HG03108 (cell line): ENCODE data around the gene SLC25A51.

Experiments used
- ATAC-seq: cut with Tn5 transposase; IDR thresholded peaks from one replicate; pipeline ENCODE4 v1.9.1; 2021; ENCODE audit warnings: moderate library complexity; ENCODE audit not compliant: unreplicated experiment

SLC25A51 gene

GRCh38 chr9:37852222-37852621 lies 51.7 kb downstream of the SLC25A51 start:
- no peak for ATAC-seq

- no peak for ATAC-seq
Measured at GRCh38 chr9:37840560-37841194, 63.2 kb downstream of the SLC25A51 start.

DNA sequence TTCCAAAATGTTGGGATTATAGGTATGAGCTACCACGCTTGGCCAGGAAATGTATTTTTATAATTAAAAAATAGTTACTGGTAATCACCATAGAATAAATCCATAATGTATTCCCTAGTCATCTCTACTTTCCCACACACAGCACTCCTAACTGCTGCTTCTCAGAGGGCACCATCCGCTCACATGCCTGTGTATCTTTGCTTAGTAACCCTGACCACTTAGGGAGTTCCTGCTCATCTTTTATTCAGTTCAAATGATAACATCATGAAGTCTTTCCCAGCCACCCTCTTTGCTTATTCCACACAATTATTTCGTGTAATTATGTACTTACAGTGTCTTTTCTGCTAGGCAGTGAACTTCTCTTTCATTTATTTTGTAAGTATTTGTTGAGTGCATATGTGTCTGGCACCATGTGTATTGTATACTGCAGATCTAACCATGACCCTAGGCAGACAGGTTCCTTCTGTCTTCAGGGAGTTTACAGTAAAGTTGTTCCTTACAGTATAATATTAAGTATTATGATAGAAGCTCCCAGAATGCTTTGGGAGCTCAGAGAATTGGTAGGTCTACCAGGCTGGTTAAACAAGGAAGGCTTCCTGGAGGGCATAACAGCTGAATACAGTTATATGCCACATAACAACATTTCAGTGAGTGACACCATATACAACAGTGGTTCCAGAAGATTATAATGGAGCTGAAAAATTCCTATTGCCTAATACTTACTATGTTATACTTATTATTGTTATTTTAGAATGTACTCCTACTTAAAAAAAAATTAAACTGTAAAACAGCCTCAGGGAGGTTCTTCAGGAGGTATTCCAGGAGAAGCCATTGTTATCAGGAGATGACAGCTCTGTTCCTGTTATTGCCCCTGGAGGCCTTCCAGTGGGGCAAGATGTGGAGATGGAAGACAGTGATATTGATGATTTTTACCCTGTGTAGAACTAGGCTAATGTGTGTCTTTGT lies 64.1 kb downstream of the SLC25A51 start:
- ATAC-seq: no peak
